HepG2 (cell line): ENCODE results near the gene TASOR2. TPM values are rescaled to one million over a fixed set of nuclear protein-coding genes. Genes with fewer than 3 reads are reported as not detected.

Source experiments
- ATAC-seq: fragments of 200-7000 bp; cut with Tn5 transposase; 3 replicates; pipeline ENCODE4 v1.9.1; 2020; ENCODE audit warnings: mild to moderate bottlenecking, moderate library complexity
- BruUV-seq: library from RNA; stranded (reverse); fragments of 400-500 nt; replicated peaks from 2 replicates; lab custom pipeline; 2021; lab: Mats Ljungman, UMichigan
- CTCF ChIA-PET: fragments of 300-600 bp; formaldehyde crosslinking; extraction: SDS; loops from one replicate; lab custom pipeline; 2021; ENCODE audit warnings: low total read pairs, inconsistent platforms, low intra/inter-chr PET ratio; lab: Yijun Ruan, JAX
- POLR2A ChIA-PET: fragments of 350-600 bp; sonication (Branson Sonifier 250); formaldehyde crosslinking; loops from one replicate; lab custom pipeline; 2020; ENCODE audit warnings: antibody characterized with exemption, inconsistent platforms; lab: Yijun Ruan, JAX
- DNase-seq: peaks from one replicate; pipeline ENCODE4 v3.0.0-alpha.2; 2015; ENCODE audit warnings: low spot score
- FAIRE-seq: peaks from 3 replicates; lab custom pipeline; 2011; peaks lifted over from hg19 to GRCh38; lab: Jason Lieb, UNC
- H2AFZ ChIP-seq: one replicate; pipeline ENCODE4 v1.6.1; 2011; ENCODE audit warnings: low read length, inconsistent platforms
- H3K27ac ChIP-seq: fragments of 300-600 bp; 3 replicates; pipeline ENCODE4 v1.8.0; 2011; ENCODE audit warnings: mixed run types, mild to moderate bottlenecking, mixed read lengths, low read length, inconsistent platforms; ENCODE audit not compliant: insufficient read depth; ENCODE audit errors: extremely low read length
- H3K27me3 ChIP-seq, 2 experiments: fragments of 200-600 bp in 1 of 2; 2 replicates in 1 of 2; 3 replicates in 1 of 2; pipeline versions ENCODE4 v1.6.0 to v1.8.0; 2011; ENCODE audit warnings: low read length in 2 of 2, mild to moderate bottlenecking in 2 of 2, moderate library complexity in 2 of 2, inconsistent platforms in 1 of 2; ENCODE audit not compliant: insufficient read depth in 2 of 2, control insufficient read depth in 1 of 2
- H3K36me3 ChIP-seq, 2 experiments: fragments of 200-600 bp in 1 of 2; replicated peaks in 1 of 2; 2 replicates in 1 of 2; 3 replicates in 1 of 2; pipeline versions ENCODE4 v1.5.1 to v1.8.0; 2011; ENCODE audit warnings: low read length in 2 of 2, inconsistent platforms in 1 of 2; ENCODE audit not compliant: insufficient read depth in 2 of 2, control insufficient read depth in 1 of 2
- H3K4me1 ChIP-seq: 2 replicates; pipeline ENCODE4 v1.5.1; 2012; ENCODE audit warnings: low read length, inconsistent platforms; ENCODE audit not compliant: insufficient read depth
- H3K4me2 ChIP-seq: 2 replicates; pipeline ENCODE4 v1.6.0; 2011; ENCODE audit warnings: low read depth, low read length, inconsistent platforms
- H3K4me3 ChIP-seq, 3 experiments: fragments of 200-600 bp in 1 of 3; sonication (generic), shearing (Covaris generic) in 1 of 3; replicated peaks in 1 of 3; 2 replicates each; pipeline ENCODE4 v1.5.1; 2011 to 2016; ENCODE audit warnings: low read length in 3 of 3, inconsistent platforms in 2 of 3, low read depth in 2 of 3, mild to moderate bottlenecking in 2 of 3, control low read depth in 1 of 3, mixed read lengths in 1 of 3; ENCODE audit not compliant: insufficient read depth in 1 of 3
- H3K79me2 ChIP-seq: one replicate; pipeline ENCODE4 v1.6.1; 2011; ENCODE audit warnings: low read length, inconsistent platforms; ENCODE audit not compliant: insufficient read depth
- H3K9ac ChIP-seq: 2 replicates; pipeline ENCODE4 v1.6.0; 2011; ENCODE audit warnings: mild to moderate bottlenecking, low read depth, low read length, inconsistent platforms; ENCODE audit not compliant: insufficient read depth
- H3K9me3 ChIP-seq: 2 replicates; pipeline ENCODE4 v1.5.1; 2012; ENCODE audit warnings: mild to moderate bottlenecking, low read length
- H4K20me1 ChIP-seq: 2 replicates; pipeline ENCODE4 v1.6.0; 2011; ENCODE audit warnings: inconsistent platforms, mild to moderate bottlenecking, low read length, moderate library complexity; ENCODE audit not compliant: insufficient read depth
- BORCS8-MEF2B ChIP-seq: sonication (generic); formaldehyde crosslinking; IDR thresholded peaks from 2 replicates; pipeline ENCODE4 v1.8.0; 2022; ENCODE audit warnings: mild to moderate bottlenecking, missing genetic modification reagents
- GATAD1 ChIP-seq: IDR thresholded peaks from 2 replicates; pipeline ENCODE4 v1.6.1; 2016; ENCODE audit warnings: missing genetic modification reagents, missing compliant biosample characterization
- MTA1 ChIP-seq: sonication (generic); formaldehyde crosslinking; IDR thresholded peaks from 2 replicates; pipeline ENCODE4 v1.4.0; 2020; ENCODE audit warnings: missing genetic modification reagents, mild to moderate bottlenecking, borderline replicate concordance
- MTERF4 ChIP-seq: sonication (generic); formaldehyde crosslinking; IDR thresholded peaks from 2 replicates; pipeline ENCODE4 v1.8.0; 2023; ENCODE audit warnings: mild to moderate bottlenecking, missing genetic modification reagents
- NFYB ChIP-seq: sonication (generic); formaldehyde crosslinking; IDR thresholded peaks from 2 replicates; pipeline ENCODE4 v1.4.0; 2020; ENCODE audit warnings: missing genetic modification reagents
- PBX2 ChIP-seq: IDR thresholded peaks from 2 replicates; pipeline ENCODE4 v1.6.1; 2016; ENCODE audit warnings: control low read depth
- PCBP1 ChIP-seq: fragments of 200-400 bp; formaldehyde crosslinking; IDR thresholded peaks from 2 replicates; pipeline ENCODE4 v1.6.1; 2017; ENCODE audit warnings: mild to moderate bottlenecking, low read depth, low read length, borderline replicate concordance
- ZNF280D ChIP-seq: sonication (generic); formaldehyde crosslinking; IDR thresholded peaks from 2 replicates; pipeline ENCODE4 v1.5.1; 2020; ENCODE audit warnings: mild to moderate bottlenecking, missing genetic modification reagents
- ZNF484 ChIP-seq: sonication (generic); formaldehyde crosslinking; IDR thresholded peaks from 2 replicates; pipeline ENCODE4 v1.5.1; 2020; ENCODE audit warnings: mild to moderate bottlenecking, low read depth, missing genetic modification reagents, borderline replicate concordance
- ZNF609 ChIP-seq: sonication (generic); formaldehyde crosslinking; IDR thresholded peaks from 2 replicates; pipeline ENCODE4 v1.4.0; 2020; ENCODE audit warnings: mild to moderate bottlenecking, missing genetic modification reagents, borderline replicate concordance
- ZNF773 ChIP-seq: sonication (generic); formaldehyde crosslinking; IDR thresholded peaks from 2 replicates; pipeline ENCODE4 v1.4.0; 2020; ENCODE audit warnings: missing genetic modification reagents, borderline replicate concordance
- WGBS: methylation state at CpG from one replicate; pipeline ENCODE4 v1.1.6; 2017; ENCODE audit warnings: low lambda C conversion rate; 5-methylcytosine and 5-hydroxymethylcytosine counted together
- in situ Hi-C: cut with HindIII; loops from 2 replicates; pipeline ENCODE4 v1.10.0; 2017; ENCODE audit warnings: low pct_unique_long_range_greater_than_20kb; ENCODE audit not compliant: extremely low pct_ligation_motif_present
- intact Hi-C: fragments of 100-400 bp; cut with micrococcal nuclease; formaldehyde crosslinking; loops from one replicate; pipeline ENCODE4 v1.10.0; 2022; ENCODE audit not compliant: unreplicated experiment
- polyA plus RNA-seq, 8 experiments: library from polyadenylated mRNA; depleted of rRNA in 3 of 8; stranded (reverse) in 7 of 8; unstranded in 1 of 8; fragments of >200 nt; fragmentation: Illumina TruSeq in 4 of 8; extraction: Trizol in 4 of 8; gene quantifications; 2 replicates each; pipeline versions ENCODE4 v1.2.1 to v1.2.3, GENCODE V29; 2011 to 2016; ENCODE audit warnings: low read depth in 4 of 8, missing spikeins in 1 of 8, mixed read lengths in 1 of 8; ENCODE audit not compliant: insufficient read depth in 1 of 8
- total RNA-seq, 5 experiments: library from RNA; depleted of rRNA; stranded (reverse); fragments of >200 nt; fragmentation: Illumina TruSeq; extraction: Trizol; gene quantifications; 2 replicates each; pipeline ENCODE4 v1.2.3, GENCODE V29; 2016; ENCODE audit warnings: low read depth in 1 of 5

The TASOR2 gene
- total and polyA plus RNA-seq, 2 of the 13 experiments (the other 11 are each of a cell fraction or from before 2014, with no cell fraction given) = 24.2 to 55.3 TPM

DNA sequence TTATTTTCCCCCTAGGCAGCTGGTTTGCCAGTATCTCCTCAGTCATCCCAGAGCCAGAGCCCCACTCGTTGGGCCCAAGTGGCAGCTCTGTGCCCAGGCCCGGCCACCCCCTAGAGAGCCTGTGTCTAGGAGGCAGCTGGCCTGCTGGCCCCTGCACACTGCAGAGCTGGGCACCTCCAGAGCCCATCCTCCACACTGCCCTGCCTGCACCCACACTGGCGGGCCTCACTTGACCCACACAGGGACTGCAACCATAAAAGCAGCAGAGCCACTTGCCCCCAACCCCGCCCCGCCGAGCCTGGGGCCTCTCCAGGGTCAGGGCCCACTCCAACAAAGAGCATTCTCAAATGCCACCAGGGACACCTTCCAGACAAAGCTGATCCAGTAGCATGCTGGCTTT lies 23.6 kb upstream of the TASOR2 start (continued):
- no peak for TF ChIP-seq PBX2 (CRISPR knock-in tag)
- no peak for TF ChIP-seq BORCS8-MEF2B (CRISPR knock-in tag)

- intact Hi-C loops = no loop called here
- no peak for FAIRE-seq
- peaks cover 76% of the 10 kb centered on the region for H3K4me1 ChIP-seq
- TF ChIP-seq ZNF484 (CRISPR knock-in tag) = no peak
- no peak for TF ChIP-seq MTA1 (CRISPR knock-in tag)
- TF ChIP-seq PCBP1 = no peak
- TF ChIP-seq ZNF773 (CRISPR knock-in tag) = no peak
- TF ChIP-seq MTERF4 = no peak
- no peak for TF ChIP-seq GATAD1 (CRISPR knock-in tag)
- TF ChIP-seq NFYB (CRISPR knock-in tag) = no peak
- no peak for TF ChIP-seq ZNF609 (CRISPR knock-in tag)
- TF ChIP-seq ZNF280D (CRISPR knock-in tag) = no peak
Observed at GRCh38 chr10:5662708-5663579, 21.7 kb upstream of the TASOR2 start.

More at GRCh38 chr10:5662708-5663579, 21.7 kb upstream of the TASOR2 start:
- Histone ChIP-seq H3K9ac (no peak overlapping the region), H3K79me2 (peaks cover 11% of the 10 kb centered on the region), H3K27ac (no peak overlapping the region), H3K36me3 (no peaks in the 10 kb centered on the region), H3K4me3 (no peak overlapping the region), H4K20me1 (no peaks in the 10 kb centered on the region), H3K4me2 (no peak overlapping the region), H3K9me3 (no peaks in the 10 kb centered on the region), H3K27me3 (no peaks in the 10 kb centered on the region; a peak in 1 of 5 replicates), H2AFZ (no peak overlapping the region)
- CTCF ChIA-PET = no interaction called here
- POLR2A ChIA-PET = no interaction called here
- in situ Hi-C loops = no loop called here
- 97% methylated on average over 9 of the region's 9 CpGs for WGBS
- BruUV-seq = no TSS peak
- DNase-seq (no peak), ATAC-seq (no peak)
